Urothelium cell line (cell line): ENCODE measurements around the gene LMBR1.
"Not testable (repeated sequence)": the region's sequence is repeated elsewhere in the genome, so short reads cannot be mapped to it uniquely, and the experiment has no call there.

Experiments used
- DNase-seq: peaks from one replicate; pipeline ENCODE4 v3.0.0; 2011; ENCODE audit warnings: low spot score, mixed read lengths
- FAIRE-seq: peaks from 2 replicates; lab custom pipeline; 2011; peaks lifted over from hg19 to GRCh38; lab: Jason Lieb, UNC

LMBR1 gene

GRCh38 chr7:156907656-156908055, 14.7 kb upstream of the LMBR1 start:
- FAIRE-seq (no peak), DNase-seq (no peak)

GRCh38 chr7:156906200-156906649, 13.2 kb upstream of the LMBR1 start:
- FAIRE-seq (no peak), DNase-seq (no peak)

GRCh38 chr7:156903232-156903909, 10.4 kb upstream of the LMBR1 start:
- no peak for FAIRE-seq
- peak; percentile 39 for DNase-seq

GRCh38 chr7:156900093-156900492, 7.1 kb upstream of the LMBR1 start:
- FAIRE-seq, DNase-seq: not testable (repeated sequence)

GRCh38 chr7:156898938-156899337, 6.0 kb upstream of the LMBR1 start:
- DNase-seq (no peak), FAIRE-seq (no peak)

- FAIRE-seq, result no peak
- peak; percentile 59 for DNase-seq
These were observed 4.7 kb upstream of the LMBR1 start for GRCh38 chr7:156897673-156898072.

GRCh38 chr7:156896388-156897022, 3.5 kb upstream of the LMBR1 start:
- DNase-seq, result no peak
- FAIRE-seq, result no peak

- FAIRE-seq (no peak), DNase-seq (no peak)
These were observed 2.2 kb upstream of the LMBR1 start for GRCh38 chr7:156895024-156895780.

GRCh38 chr7:156892081-156892800, 742 bp downstream of the LMBR1 start:
- FAIRE-seq (no peak), DNase-seq (peak; percentile 8)

- DNase-seq (no peak), FAIRE-seq (no peak)
These were observed 3.2 kb downstream of the LMBR1 start for GRCh38 chr7:156889746-156890145.

- FAIRE-seq, result no peak
- no peak for DNase-seq
These were observed 3.9 kb downstream of the LMBR1 start for GRCh38 chr7:156889089-156889488.

GRCh38 chr7:156886020-156886795, 6.8 kb downstream of the LMBR1 start:
- FAIRE-seq (no peak), DNase-seq (no peak)

GRCh38 chr7:156881679-156882078, 11.3 kb downstream of the LMBR1 start:
- FAIRE-seq, result no peak
- DNase-seq, result no peak

GRCh38 chr7:156875766-156876165, 17.2 kb downstream of the LMBR1 start:
- no peak for DNase-seq

GRCh38 chr7:156868363-156868762, 24.6 kb downstream of the LMBR1 start:
- DNase-seq, FAIRE-seq: not testable (repeated sequence)

More at GRCh38 chr7:156875766-156876165, 17.2 kb downstream of the LMBR1 start:
- no peak for FAIRE-seq

GRCh38 chr7:156865493-156865892, 27.5 kb downstream of the LMBR1 start:
- no peak for FAIRE-seq
- DNase-seq, result no peak

- not testable (repeated sequence) for FAIRE-seq, DNase-seq
These were observed 31.0 kb downstream of the LMBR1 start for GRCh38 chr7:156862022-156862421.

GRCh38 chr7:156861212-156861611, 31.8 kb downstream of the LMBR1 start:
- DNase-seq (no peak), FAIRE-seq (no peak)

- not testable (repeated sequence) for DNase-seq, FAIRE-seq
These were observed 32.9 kb downstream of the LMBR1 start for GRCh38 chr7:156860099-156860498.

- FAIRE-seq (no peak), DNase-seq (no peak)
These were observed 34.5 kb downstream of the LMBR1 start for GRCh38 chr7:156858523-156858922.
